Measurements from ENCODE around the gene RAB17.

DNA sequence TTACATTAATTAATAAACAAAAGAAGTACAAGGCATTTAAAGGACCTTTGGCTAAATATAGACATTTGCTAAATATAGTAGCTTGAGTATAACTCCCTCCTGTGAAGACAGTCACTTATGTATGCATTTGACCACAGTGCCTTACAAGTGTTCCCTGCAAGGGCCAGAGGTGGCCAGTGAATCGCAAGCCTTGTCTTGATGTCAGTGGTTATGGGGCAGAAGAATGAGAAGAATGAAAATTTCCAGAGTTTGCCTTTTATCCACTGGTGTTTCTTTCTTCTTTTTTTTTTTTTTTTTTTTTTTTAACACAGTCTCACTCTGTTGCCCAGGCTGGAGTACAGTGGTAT is 38.6 kb upstream of the RAB17 start:
- TF ChIP-seq, protein P1, sequence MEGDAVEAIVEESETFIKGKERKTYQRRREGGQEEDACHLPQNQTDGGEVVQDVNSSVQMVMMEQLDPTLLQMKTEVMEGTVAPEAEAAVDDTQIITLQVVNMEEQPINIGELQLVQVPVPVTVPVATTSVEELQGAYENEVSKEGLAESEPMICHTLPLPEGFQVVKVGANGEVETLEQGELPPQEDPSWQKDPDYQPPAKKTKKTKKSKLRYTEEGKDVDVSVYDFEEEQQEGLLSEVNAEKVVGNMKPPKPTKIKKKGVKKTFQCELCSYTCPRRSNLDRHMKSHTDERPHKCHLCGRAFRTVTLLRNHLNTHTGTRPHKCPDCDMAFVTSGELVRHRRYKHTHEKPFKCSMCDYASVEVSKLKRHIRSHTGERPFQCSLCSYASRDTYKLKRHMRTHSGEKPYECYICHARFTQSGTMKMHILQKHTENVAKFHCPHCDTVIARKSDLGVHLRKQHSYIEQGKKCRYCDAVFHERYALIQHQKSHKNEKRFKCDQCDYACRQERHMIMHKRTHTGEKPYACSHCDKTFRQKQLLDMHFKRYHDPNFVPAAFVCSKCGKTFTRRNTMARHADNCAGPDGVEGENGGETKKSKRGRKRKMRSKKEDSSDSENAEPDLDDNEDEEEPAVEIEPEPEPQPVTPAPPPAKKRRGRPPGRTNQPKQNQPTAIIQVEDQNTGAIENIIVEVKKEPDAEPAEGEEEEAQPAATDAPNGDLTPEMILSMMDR (IDR thresholded peaks at IDR 0.05): no peak
- TF ChIP-seq POLR2A (IDR thresholded peaks at IDR 0.05): no peak

Measured in thyroid gland (tissue), 4 donors.